Activated naive CD4-positive, alpha-beta T cell treated with Interleukin-2 at 50 U/mL for 16 hours (primary cell): ENCODE data around the gene CHCHD6.
"Not testable (repeated sequence)": the region's sequence is repeated elsewhere in the genome, so short reads cannot be mapped to it uniquely, and the experiment has no call there.

Experiments
- DNase-seq: peaks from one replicate; pipeline ENCODE4 v3.0.0-alpha.2; 2020

CHCHD6 gene

DNA sequence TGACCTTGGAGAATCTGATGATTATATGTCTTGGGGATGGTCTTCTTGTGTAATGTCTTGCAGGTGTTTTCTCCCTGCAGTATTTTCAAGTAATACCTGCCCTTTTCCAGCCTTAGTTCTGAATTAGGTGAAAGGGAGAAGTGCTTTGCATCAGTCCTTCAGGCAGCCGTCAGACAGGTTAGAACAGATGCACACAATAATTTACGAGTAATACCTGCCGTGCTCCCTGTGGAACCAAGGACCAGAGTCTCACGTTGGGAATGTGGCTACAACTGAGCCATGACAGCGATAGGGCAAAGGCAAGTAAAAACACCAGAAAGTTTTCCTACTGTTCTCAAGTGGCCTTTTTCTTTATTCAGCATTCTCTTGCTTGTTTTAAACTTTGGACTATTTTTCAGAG, 69.1 kb downstream of the CHCHD6 start:
- DNase-seq: no peak

DNA sequence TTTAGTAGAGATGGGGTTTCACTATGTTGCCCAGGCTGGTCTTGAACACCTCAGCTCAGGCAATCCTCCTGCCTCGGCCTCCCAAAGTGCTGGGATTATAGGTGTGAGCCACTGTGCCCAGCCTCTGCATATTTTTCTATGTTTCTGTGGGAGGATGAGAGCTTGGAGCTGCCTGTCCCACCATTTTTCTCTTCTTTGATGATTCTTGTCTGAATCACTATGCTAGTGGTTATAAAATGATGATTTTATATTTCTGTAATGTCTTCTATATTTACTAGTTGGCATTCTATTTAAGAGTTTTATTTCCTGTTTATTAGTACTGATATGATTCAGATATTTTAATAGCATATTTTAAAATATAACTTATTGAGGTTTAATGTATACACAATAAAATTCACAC, 69.7 kb downstream of the CHCHD6 start:
- DNase-seq: no peak

DNA sequence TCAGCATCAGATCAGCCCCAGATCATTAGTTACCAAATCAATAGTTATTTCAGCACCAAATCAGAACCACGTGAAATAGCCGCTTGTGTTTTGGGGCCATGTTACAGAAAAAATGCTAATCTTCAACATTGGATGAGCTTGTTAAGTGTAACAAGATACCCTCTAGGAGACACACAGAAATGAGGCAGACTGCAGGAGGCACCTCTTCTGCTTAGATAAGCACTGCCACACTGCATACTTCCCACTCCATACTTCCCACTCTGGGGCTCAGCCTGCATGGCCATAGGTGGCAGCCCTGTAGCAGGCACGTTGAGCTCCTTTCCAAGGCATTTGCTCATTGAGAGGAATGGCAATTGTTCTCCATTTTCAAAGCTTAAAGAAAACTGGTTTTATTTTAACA, 73.3 kb downstream of the CHCHD6 start:
- no peak for DNase-seq

DNA sequence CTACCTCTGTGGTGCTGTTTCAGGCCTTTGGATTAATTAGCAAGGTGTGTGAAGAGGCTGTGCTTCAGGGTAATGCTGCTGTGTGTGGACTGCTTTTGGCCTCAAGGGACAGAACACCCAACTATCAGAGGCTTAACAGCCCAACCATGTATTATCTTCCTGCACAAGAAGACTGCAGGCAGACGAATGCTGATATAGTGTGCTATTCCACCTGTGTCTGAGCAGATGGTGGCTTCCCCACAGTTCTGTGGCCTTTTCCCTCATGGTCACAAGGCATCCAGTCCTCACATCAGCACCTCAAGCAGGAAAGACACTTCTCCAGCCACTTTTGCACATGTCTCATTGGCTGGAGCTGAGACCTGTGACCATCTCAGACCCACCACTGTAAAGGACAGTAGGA, 76.6 kb downstream of the CHCHD6 start:
- no peak for DNase-seq

DNA sequence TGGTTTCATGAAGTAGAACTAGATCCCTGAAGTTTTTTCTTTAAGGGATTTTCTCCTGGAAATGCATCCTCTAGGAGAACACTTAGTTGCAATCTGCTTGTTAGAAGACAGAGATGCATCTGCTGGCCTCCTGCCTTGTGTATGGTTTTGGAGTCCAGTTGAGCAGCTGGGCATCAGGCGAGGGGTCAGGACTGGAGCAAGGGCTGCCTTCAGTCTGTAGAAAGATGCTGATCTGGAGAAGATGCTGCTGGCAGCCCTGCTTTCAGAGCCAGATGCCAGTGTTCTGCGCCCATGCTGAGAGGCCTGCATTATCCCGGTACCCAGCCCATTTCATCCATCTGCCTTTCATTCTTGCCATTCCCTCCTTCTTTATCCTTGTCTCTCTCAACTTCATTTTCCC, 77.4 kb downstream of the CHCHD6 start:
- DNase-seq: no peak

DNA sequence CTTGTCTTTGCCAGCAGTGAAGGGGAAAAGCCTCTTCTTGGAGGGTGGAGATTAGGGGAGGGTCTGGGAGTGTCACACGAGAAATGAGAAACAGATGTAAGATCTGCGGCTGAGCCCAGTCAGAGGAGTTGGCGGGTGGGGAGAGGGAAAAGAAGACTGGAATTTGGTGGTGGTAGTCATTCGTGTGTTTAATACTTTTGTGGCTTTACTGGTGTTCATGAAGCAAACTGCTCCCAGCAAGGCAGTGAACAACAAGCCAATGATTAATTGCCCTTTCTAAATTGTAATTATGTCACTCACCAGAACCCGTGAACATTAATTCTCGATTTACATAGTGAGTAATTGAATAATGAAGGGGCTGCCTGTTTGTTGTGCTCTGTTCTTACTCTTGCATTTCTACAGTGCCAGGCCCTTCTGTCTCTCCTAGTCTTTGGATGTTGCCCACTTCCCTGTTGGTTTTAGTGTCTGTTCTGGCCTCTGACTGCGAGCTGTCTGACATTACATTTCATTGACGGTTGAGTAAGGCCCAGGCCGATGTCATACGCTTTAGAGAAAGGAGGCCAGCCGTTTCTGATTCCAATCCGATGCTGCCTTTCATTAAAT, 78.0 kb downstream of the CHCHD6 start:
- no peak for DNase-seq

DNA sequence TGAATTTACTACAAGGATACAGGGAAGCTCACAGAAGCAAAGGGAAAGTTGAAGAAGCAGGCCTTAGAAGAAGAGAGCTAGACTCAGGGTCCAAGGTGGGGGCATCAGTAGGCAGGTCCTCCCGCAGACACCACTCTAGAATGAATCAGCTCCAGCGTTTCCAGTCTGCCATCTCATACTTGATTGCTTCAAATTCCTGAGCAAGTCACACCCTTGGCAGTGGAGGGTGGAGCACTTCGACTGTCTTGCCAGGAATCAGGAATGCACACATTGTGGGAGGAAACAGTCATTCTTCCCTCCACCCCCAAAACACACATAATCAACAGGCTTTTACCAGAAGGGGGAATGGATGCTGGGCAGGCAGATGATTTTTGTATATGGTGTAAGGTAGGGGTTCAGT, 78.5 kb downstream of the CHCHD6 start:
- no peak for DNase-seq

DNA sequence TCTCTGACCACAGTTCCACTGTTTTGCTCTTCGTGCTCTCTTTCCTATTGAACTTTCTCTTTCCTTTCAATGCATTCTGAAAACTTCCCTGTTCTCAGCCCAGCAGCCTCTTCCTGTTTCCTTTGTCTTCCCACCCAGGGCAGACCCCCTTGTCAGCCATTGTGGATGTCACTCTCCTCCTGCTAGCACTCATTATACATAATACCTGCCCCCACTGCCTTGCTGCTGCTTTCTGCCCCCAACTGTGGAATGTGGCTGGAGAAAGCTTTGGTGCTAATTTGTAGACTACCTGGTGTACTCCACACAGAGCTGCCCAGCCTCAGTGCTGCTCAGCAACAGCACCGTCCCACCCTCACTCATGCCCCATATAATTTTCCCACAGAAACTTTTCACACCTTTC, 80.2 kb downstream of the CHCHD6 start:
- no peak for DNase-seq

DNA sequence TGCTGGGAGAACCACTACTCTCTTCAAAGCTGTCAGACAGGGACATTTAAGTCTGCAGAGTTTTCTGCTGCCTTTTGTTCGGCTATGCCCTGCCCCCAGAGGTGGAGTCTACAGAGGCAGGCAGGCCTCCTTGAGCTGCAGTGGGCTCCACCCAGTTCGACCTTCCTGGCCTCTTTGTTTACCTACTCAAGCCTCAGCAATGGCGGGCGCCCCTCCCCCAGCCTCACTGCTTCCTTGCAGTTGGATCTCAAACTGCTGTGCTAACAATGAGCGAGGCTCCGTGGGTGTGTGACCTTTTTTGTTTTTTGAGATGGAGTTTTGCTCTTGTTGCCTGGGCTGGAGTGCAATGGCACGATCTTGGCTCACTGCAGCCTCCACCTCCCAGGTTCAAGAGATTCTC, 87.3 kb downstream of the CHCHD6 start:
- not testable (repeated sequence) for DNase-seq

DNA sequence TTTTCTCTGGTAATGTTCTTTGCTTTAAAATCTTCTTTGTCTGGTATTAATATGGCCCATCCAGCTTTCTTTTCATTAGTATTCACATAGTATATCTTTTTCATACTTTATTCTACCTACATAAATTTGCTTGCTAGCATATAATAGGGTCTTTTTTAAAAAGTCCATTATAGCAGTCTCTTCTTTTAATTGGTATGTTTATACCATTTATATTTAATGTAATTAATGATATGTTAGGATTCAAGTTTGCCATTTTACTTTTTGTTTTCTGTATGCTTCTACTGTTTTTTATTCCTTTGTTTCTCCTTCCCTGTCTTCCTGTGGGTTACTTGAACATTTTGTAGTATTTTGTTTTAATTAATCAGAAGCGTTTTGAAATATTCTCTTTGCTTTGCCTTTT, 89.0 kb downstream of the CHCHD6 start:
- no peak for DNase-seq

DNA sequence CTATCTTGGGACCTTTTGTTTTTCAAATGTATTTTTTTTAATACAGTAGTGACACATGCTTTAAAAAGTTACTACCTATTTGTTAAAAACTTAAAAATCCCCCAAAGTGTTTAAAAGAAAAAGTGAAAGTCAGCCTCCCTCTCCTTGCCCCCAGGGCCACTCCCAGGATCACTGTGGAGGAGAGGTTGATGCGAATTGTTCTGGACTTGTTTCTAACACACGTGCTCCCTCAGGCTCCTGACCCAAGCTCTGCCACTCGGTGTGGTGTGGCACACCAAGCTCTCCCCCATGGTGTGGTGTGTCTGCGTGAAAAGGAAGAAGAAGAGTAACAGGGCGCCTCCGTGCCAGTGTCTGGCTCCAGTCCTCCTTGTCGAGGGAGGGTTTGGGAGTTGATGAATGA, 93.5 kb downstream of the CHCHD6 start:
- no peak for DNase-seq

DNA sequence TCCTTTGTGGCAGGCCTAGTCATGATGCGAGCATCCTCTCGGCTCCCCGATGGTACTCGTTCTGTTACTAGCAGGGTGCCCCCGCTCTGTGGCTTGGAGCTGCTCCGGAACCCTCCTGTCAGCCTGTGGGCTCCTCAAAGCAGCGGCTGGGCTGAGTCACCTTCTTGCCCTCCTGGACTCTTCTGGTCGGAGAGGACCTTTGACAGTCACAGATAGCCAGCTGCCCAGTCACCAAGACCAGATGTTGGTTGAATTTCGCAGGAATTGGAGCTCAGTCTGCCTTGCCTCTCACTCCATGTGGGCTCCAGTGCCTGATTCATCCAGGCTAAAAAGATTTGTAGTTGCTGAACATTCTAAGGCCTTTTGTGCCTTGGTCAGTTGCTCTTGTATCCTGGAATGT, 94.5 kb downstream of the CHCHD6 start:
- no peak for DNase-seq

DNA sequence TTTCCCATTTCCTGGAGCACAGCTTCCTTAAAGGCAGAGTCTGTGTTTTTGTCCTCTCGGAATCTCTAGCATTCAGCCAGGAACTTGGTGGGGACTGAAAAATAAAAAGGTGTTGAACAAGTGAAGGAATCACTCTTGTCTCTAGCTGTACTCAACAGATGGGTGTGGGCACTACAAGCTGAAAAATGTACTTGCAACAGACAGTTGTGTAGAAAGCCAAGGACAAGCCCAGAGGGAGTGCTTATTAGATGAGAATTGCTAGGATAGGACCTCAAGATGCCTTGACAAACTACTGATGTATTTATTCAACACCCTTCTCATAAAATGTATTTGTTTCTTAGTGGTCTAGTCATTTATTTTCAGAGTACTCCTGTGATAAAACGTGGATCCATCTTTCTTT, 95.1 kb downstream of the CHCHD6 start:
- no peak for DNase-seq

DNA sequence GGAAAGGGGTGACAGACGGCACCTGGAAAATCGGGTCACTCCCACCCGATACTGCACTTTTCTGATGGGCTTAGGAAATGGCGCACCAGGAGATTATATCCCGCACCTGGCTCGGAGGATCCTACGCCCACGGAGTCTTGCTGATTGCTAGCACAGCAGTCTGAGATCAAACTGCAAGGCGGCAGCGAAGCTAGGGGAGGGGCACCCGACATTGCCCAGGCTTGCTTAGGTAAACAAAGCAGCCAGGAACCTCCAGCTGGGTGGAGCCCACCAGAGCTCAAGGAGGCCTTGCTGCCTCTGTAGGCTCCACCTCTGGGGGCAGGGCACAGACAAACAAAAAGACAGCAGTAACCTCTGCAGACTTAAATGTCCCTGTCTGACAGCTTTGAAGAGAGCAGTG, 97.3 kb downstream of the CHCHD6 start:
- DNase-seq: not testable (repeated sequence)

DNA sequence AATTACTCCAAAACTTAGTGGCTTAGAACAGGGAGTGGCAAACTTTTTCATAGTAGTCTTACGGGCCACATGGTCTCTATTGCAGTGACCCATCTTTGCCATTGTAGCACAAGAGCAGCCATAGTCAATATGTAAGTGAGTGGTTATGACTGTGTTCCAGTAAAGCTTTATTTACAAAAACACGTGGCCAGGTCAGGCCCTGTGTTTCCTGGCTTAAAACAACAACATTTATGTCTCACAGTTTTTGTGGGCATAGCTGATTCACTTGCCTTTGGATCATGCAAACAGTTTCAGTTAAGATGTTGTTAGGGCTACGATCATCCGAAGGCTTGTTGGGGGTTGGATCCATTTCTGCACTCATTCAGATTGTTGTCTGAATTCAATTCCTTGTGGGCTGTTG, 103.8 kb downstream of the CHCHD6 start:
- no peak for DNase-seq

DNA sequence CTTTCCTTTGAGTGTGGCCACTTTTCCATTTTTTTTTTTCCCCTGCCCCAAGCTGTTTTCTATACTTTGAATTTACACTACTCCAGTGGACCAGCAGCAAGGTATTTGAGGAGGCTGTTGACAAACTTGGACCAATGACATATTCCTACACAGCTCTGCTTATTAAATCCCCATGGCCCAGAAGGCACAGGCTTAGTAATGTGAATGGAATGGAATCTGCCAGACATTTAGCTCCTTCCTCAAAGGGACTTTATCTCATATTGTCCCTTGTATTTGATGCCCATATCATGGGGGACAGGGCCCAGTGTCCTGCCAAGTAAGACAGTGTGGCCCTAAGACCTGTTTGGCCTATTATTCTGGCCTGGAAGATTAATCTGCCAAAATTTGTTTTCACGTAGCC, 107.5 kb downstream of the CHCHD6 start:
- no peak for DNase-seq

DNA sequence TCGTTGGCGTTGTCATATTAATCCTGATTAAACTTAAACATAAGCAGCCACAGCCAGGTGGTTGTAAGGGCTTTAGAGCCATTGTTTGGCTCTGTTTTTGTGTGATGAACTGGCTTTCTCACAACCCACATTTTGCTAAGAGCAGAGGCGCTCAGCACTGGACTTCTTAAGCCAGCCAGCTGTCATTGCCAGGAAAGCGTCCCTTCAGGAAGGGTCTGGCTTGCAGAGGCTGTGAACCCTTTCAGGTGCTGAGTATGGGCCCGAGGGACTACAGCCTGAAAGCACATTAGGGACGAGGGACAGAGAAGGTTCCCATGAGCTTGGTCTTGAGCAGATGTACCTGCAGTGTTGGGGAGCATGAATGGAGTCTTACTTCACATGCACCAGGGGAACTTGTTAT, 112.3 kb downstream of the CHCHD6 start:
- DNase-seq: no peak

DNA sequence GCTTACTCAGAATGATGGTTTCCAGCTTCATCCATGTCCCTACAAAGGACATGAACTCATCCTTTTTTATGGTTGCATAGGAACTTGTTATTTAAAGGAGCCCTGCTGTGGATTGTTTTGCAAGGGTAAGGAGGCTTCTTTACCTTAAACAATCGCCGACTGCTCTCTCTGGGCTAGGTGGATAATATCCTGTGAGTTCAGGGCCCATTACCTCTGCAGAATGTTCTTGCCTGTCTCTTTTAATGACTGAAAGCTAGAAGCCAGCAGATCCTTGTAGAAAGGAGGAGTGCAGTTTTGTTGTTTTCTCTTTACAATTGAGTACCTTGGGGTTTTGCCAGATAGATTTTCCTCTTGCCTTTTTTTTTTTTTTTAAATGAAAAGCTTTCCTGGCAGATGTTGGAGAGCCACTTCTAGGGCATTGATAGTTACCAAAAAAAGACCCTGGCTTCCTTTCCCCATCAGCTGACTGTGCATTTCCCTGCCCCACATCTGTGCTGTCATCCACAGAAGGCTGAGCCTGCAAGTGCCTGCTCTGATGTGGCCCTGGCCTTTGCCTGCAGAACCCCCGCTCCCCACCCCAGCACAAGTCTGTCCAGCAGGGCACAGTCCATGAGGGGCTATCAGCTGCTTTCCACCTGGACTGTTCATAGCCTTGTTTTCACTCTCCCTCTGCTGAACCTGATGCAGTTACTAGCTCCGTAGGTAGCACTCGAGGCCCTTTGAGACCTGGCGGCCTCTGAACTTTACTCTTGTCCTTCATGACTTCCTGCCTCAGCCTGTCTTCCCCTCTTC, 113.1 kb downstream of the CHCHD6 start:
- DNase-seq: no peak

DNA sequence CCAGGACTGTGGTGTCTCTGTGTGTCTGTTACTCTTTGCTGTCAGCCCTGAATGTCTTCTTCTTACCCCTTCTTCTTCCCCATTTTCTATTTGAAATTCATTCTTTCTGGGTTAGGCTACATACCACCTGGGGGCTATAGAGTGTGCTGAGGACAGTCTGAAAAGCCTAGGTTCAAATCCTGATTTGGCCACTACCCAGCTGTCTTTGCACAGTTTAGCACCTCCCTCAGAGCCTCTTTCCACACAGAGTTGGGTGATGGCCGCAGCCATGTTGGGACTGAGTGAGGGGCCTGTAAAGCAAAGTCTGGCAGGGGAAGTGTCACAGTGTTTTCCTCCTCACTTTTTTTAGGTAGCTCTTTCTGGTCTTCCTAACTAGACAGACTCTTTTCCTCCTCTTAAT, 113.7 kb downstream of the CHCHD6 start:
- DNase-seq: no peak

DNA sequence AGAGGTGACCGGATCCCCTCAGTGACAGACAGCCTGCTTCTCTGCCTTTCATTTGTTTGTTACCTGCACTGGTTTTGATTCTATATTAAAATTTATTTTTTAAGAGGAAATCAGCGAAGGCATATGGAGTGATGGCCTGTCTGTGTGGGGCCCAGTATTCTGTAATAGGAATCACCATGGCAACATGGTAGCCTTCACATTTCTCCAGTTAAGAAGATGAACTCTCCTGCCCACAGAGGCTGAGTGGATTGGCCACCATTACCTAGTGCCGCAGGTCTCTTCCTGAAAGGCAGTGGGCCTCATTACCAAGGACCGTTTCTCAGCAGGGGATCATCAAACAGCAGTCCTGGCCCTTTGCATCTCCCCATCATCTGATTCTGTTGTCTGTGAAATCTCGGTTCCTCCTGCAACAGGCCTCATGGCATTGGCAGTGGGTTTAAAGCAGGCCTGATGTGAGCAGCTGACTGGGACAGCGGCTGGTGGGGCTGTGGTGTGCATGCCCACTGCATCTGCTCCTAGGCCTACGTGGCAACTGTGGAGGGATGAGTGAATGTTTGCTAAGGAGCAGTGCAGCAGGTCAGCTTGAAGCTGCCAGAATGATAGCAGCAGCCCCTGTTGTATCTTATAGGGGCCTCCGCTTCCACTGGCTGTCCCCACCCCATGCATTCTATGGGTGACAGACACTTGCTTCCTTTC, 114.5 kb downstream of the CHCHD6 start:
- no peak for DNase-seq

DNA sequence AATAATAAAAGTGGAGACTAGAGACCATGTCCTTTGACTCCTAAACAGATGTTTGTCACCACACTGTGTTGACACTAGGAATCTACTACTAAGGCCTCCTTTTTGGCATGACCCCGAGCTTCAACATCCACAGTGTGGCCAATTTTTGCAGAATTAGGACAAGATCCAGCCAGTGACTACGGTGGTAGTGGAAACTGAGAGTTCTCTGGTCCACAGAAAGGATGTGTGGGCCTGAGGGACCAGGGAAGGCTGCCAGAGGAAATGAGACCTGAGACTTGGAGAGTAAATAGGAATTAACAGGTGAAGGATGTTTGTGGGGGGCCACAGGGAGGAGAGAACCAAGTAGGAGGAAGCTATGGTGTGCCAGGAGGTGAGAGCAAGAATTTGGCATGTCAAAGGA, 122.7 kb downstream of the CHCHD6 start:
- DNase-seq: no peak

DNA sequence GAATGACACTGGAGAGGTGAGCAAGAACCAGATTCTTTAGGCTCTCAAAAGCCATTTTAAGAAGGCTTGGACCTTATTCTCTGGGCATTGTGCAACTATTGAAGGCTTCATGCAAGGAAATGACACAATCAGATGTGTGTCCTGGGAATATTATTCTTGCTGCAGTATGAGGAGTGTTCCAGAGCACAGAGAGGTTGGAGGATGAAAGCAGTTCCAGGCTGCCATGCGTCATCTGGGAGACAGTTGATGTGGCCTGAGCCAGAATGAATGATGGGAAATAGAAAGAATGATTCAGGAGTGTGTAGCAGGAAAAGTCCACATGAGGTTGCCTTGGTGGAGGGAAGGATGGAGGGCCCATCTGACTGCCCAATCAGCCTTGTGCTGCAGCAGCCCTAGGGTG, 123.1 kb downstream of the CHCHD6 start:
- DNase-seq: no peak

DNA sequence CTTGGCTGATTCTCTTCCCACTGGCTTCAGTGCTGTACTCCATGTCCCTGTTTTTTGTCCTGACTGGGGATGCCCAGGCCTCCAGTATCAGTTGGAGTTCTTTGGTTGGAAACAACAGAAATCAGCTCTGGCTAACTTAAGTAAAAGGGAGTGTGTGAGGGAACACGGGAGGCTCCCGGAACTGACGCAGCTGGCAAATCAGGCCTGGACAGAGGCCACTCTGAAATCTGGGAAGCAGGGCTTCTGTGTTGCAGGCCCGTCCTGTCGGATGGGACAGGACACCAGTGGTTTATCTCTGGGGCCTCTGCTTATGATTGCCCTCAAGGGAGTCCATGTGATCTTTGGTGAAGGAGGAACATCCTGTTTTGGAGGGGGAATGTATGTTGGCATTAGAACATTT, 124.3 kb downstream of the CHCHD6 start:
- no peak for DNase-seq

DNA sequence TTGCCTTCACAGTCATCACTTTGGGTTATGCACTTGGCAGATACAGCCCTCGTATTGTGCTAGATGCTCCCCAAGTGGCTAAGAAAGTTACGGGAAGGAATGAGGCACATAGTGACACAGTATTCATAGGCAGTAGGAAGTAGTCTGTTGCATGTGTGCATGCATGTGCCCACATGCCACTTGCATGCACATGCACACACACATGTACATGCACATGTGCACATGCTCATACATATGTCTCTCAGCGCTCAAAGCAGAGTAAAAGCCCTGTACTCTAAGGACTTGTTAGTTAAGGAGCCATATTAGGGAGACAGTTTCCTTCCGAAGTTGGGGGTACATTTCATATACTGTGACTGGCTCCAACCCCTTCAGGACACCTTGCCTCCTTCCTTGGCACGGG, 128.9 kb downstream of the CHCHD6 start:
- no peak for DNase-seq
